Effector memory CD4-positive, alpha-beta T cell (primary cell): ENCODE results near the gene TAF15.

Experiments
- DNase-seq, 3 donors: peaks; one replicate each; pipeline ENCODE4 v3.0.0-alpha.2; 2020
- H3K27ac ChIP-seq: 2 replicates; pipeline ENCODE4 v1.7.0; 2013; ENCODE audit warnings: mild to moderate bottlenecking, low read length, moderate library complexity; ENCODE audit not compliant: insufficient read depth, poor library complexity, severe bottlenecking
- H3K27me3 ChIP-seq: replicated peaks from 2 replicates; pipeline ENCODE4 v1.7.0; 2013; ENCODE audit warnings: mild to moderate bottlenecking, low read length; ENCODE audit not compliant: insufficient read depth, control insufficient read depth, poor library complexity, severe bottlenecking
- H3K36me3 ChIP-seq: 2 replicates; pipeline ENCODE4 v1.7.0; 2013; ENCODE audit warnings: mild to moderate bottlenecking, low read length, moderate library complexity; ENCODE audit not compliant: control insufficient read depth, insufficient read depth
- H3K4me1 ChIP-seq: 2 replicates; pipeline ENCODE4 v1.7.0; 2013; ENCODE audit warnings: low read length, mild to moderate bottlenecking; ENCODE audit not compliant: control insufficient read depth, insufficient read depth, poor library complexity, severe bottlenecking
- H3K4me3 ChIP-seq: 2 replicates; pipeline ENCODE4 v1.7.0; 2013; ENCODE audit warnings: low read length, low read depth, mild to moderate bottlenecking; ENCODE audit not compliant: insufficient read depth, poor library complexity, severe bottlenecking
- H3K9me3 ChIP-seq: 2 replicates; pipeline ENCODE4 v1.7.0; 2013; ENCODE audit warnings: mild to moderate bottlenecking, low read length, moderate library complexity; ENCODE audit not compliant: control insufficient read depth

TAF15 gene

DNA sequence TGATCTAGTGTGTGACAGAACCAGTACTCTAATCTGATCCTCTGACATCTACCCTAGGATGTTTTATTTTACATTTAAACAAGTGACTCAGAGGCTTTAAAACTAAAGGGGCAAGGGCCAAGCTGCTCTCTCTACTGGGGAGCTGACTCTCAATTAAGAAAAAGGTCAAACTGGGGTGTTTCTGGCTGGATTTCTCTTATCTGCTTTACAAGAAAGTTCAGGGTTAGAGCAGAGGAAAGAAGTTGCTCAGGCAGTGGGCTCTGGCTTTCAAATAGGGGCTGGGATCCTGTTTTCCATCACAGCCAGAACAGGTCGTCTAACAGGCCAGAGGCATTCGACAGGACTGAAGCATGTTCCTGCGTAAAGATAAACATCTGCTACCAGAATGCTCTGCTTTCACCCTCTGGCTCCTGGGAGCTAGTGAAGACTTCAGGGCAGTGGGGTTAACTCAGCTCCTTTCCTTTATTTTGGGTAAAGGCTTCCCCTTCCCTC is 22.3 kb upstream of the TAF15 start:
- H3K27ac ChIP-seq, result no peak overlapping the region
- no peak for DNase-seq
- no peaks in the 10 kb centered on the region for H3K4me1 ChIP-seq
- no peak overlapping the region for H3K4me3 ChIP-seq
- H3K36me3 ChIP-seq, result no peaks in the 10 kb centered on the region
- H3K27me3 ChIP-seq, result no peaks in the 10 kb centered on the region
- no peaks in the 10 kb centered on the region for H3K9me3 ChIP-seq

DNA sequence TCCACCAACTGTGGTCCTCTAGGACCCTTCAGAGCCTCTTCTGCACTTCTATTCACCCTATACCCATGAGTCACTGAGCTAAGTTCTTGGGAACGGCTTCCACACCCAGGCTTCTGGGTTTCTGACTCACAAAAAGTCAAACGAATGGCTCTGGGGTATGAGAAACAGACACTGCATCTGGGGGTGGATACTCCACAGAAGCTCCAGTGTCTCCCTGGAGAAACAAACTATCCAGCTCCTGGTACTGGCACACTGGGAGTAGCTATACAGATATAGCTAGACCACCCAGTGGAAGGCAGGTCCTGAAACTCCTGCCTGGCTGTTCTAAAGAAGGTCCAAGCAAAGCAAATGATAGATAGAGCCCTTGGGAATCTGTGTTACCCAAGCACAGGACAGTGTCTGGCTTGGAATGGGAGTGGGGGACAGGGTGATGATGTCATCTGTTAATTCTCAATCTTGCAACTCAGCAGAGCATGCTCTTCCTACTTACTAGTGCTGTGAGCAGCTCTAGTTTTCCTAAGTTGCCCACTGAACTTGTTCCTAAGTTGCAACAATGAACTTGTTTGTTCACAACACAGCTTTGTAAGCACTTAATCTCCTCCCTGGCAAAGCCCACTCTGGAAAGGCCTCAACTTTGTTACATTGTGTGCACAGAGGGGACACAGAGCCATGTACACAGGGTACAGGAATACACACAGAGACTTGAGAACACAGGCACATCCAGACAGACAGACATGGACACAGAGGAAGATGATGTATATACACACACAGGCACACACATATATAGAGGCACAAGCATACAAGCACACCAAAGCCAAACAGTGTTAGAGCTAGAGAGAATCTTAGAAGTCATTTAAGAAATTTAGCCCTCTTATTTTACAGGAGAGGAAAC is 20.6 kb upstream of the TAF15 start:
- H3K36me3 ChIP-seq, result no peaks in the 10 kb centered on the region
- H3K4me1 ChIP-seq, result no peaks in the 10 kb centered on the region
- no peak overlapping the region for H3K4me3 ChIP-seq
- no peaks in the 10 kb centered on the region for H3K9me3 ChIP-seq
- no peak overlapping the region for H3K27ac ChIP-seq
- DNase-seq, result no peak
- no peaks in the 10 kb centered on the region for H3K27me3 ChIP-seq

- Histone ChIP-seq H3K27ac (no peak overlapping the region), H3K4me1 (peaks cover 9% of the 10 kb centered on the region), H3K9me3 (no peaks in the 10 kb centered on the region), H3K4me3 (no peak overlapping the region), H3K27me3 (peaks cover 6% of the 10 kb centered on the region), H3K36me3 (no peaks in the 10 kb centered on the region)
- no peak for DNase-seq
Measured at GRCh38 chr17:35790841-35791240, 18.4 kb upstream of the TAF15 start.

- H3K4me3 ChIP-seq, result no peak overlapping the region
- no peaks in the 10 kb centered on the region for H3K36me3 ChIP-seq
- DNase-seq, result no peak
- H3K9me3 ChIP-seq, result no peaks in the 10 kb centered on the region
- peaks cover 9% of the 10 kb centered on the region for H3K27me3 ChIP-seq
- H3K27ac ChIP-seq, result no peak overlapping the region
- H3K4me1 ChIP-seq, result peaks cover 10% of the 10 kb centered on the region
Measured at GRCh38 chr17:35791681-35792350, 17.5 kb upstream of the TAF15 start.

- H3K4me1 ChIP-seq, result peaks cover 10% of the 10 kb centered on the region
- peaks cover 9% of the 10 kb centered on the region for H3K27me3 ChIP-seq
- H3K9me3 ChIP-seq, result no peaks in the 10 kb centered on the region
- no peak overlapping the region for H3K27ac ChIP-seq
- H3K36me3 ChIP-seq, result no peaks in the 10 kb centered on the region
- no peak overlapping the region for H3K4me3 ChIP-seq
- DNase-seq, result no peak
Measured at GRCh38 chr17:35793257-35793656, 16.0 kb upstream of the TAF15 start.

- Histone ChIP-seq H3K4me1 (peaks cover 10% of the 10 kb centered on the region), H3K4me3 (peak within 1 kb of the TSS; percentile 62), H3K27me3 (peaks cover 9% of the 10 kb centered on the region), H3K9me3 (no peaks in the 10 kb centered on the region), H3K36me3 (no peaks in the 10 kb centered on the region), H3K27ac (no peak within 1 kb of the TSS)
- DNase-seq, result no peak
Measured at GRCh38 chr17:35795007-35795870, 14.0 kb upstream of the TAF15 start, which contains the start of gene MMP28. Gene MMP28, minus strand, starts transcription at chr17:35795641. Its CDS starts 264 bp downstream, at chr17:35795377.

DNA sequence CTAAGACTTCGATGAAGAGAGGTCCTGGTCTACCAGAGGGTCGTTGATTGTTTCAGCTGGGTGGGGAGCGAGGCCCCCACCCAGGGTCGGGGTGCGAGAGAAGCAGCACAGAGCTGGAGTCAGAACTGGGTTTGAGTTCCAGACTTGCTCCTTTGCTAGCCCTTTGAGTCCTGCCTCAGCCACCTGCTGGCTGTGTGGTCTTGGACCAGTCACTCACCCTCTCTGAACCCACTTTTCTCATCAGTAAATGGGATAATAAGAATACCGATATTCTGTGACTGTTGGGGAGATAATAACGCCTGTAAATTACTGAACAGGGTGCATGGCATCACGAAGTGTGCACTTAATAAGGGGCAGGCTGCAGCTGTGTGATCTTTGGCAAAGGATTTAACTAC is 13.4 kb upstream of the TAF15 start:
- H3K27me3 ChIP-seq, result peaks cover 9% of the 10 kb centered on the region
- H3K27ac ChIP-seq, result no peak overlapping the region
- peak overlapping the region; percentile 62 for H3K4me3 ChIP-seq
- H3K4me1 ChIP-seq, result peaks cover 10% of the 10 kb centered on the region
- DNase-seq, result no peak
- H3K9me3 ChIP-seq, result no peaks in the 10 kb centered on the region
- H3K36me3 ChIP-seq, result no peaks in the 10 kb centered on the region

GRCh38 chr17:35796942-35797341 is 12.3 kb upstream of the TAF15 start:
- H3K27ac ChIP-seq, result no peak overlapping the region
- no peak for DNase-seq
- H3K4me3 ChIP-seq, result no peak overlapping the region
- no peaks in the 10 kb centered on the region for H3K36me3 ChIP-seq
- peaks cover 10% of the 10 kb centered on the region for H3K4me1 ChIP-seq
- no peaks in the 10 kb centered on the region for H3K9me3 ChIP-seq
- H3K27me3 ChIP-seq, result peaks cover 9% of the 10 kb centered on the region

DNA sequence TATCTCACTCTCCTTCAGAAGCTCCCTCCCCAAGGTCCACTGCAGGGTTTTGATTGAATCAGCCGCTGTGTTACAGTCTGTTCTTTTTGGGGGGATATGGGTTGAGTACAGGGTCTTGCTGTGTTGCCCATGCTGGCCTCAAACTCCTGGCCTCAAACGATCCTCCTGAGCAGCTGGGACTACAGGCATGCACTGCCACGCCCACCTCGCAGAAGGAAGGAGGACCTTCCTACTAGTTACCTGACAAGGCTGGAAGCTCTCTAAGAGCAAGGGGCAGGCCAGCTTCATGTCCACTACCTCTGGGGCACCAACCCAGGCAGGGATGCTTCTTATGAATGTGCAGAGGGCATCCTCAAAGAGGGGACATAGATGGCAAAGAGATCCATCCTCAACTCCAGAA is 11.9 kb upstream of the TAF15 start:
- Histone ChIP-seq H3K36me3 (no peaks in the 10 kb centered on the region), H3K27me3 (peaks cover 9% of the 10 kb centered on the region), H3K4me3 (no peak overlapping the region), H3K27ac (no peak overlapping the region), H3K9me3 (no peaks in the 10 kb centered on the region), H3K4me1 (peaks cover 10% of the 10 kb centered on the region)
- no peak for DNase-seq
